AG04449 (cell line): ENCODE measurements around the gene RNGTT.

Source experiments
- CTCF ChIA-PET: fragments of 350-600 bp; formaldehyde crosslinking; extraction: SDS; loops from one replicate; lab custom pipeline; 2021; ENCODE audit warnings: antibody characterized with exemption; lab: Yijun Ruan, JAX
- POLR2A ChIA-PET: fragments of 400-600, 350-600 bp; formaldehyde crosslinking; extraction: SDS; loops from one replicate; lab custom pipeline; 2020; ENCODE audit warnings: antibody characterized with exemption, inconsistent platforms; lab: Yijun Ruan, JAX
- DNase-seq: peaks from one replicate; pipeline ENCODE4 v3.0.0-alpha.2; 2010; ENCODE audit warnings: low read depth, low spot score
- H3K4me3 ChIP-seq: 2 replicates; pipeline ENCODE4 v1.5.1; 2011; ENCODE audit warnings: low read depth, mild to moderate bottlenecking, control low read depth, low read length
- TF ChIP-seq, protein P1 (sequence below): IDR thresholded peaks from one replicate; pipeline ENCODE4 v1.5.1; 2011; ENCODE audit warnings: mild to moderate bottlenecking, moderate library complexity, low read length, control low read depth, inconsistent platforms; ENCODE audit not compliant: insufficient read depth; ENCODE audit errors: missing control alignments

The RNGTT gene

DNA sequence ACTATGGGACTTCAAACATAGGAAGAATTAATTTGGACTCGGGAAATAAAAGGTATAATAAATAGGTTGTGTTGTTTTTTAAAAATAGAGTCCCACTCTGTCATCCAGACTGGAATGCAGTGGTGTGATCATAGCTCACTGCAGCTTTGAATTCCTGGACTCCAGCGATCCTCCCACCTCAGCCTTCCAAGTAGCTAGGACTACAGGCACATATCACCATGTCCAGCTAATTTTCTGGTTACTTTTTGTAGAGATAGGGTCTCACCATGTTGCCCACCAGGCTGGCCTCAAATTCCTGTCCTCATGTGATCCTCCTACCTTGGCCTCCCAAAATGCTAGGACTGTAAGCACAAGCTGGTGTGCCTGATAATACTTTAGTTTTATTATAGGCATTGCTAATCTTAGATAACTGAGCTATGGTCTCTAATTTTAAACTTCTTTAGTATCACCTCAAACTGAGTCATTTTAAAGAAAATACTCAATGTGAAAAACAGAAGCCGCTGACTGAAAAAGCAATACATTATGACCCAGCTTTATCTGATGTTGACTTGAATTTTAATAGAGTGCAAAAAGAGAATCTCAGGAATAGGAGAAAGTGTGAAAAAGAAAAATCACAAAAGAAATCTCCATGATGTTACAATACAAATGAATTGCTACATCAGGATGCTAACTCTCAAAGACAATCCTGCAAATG is 251.0 kb downstream of the RNGTT start:
- H3K4me3 ChIP-seq: no peak overlapping the region
- TF ChIP-seq, protein P1, sequence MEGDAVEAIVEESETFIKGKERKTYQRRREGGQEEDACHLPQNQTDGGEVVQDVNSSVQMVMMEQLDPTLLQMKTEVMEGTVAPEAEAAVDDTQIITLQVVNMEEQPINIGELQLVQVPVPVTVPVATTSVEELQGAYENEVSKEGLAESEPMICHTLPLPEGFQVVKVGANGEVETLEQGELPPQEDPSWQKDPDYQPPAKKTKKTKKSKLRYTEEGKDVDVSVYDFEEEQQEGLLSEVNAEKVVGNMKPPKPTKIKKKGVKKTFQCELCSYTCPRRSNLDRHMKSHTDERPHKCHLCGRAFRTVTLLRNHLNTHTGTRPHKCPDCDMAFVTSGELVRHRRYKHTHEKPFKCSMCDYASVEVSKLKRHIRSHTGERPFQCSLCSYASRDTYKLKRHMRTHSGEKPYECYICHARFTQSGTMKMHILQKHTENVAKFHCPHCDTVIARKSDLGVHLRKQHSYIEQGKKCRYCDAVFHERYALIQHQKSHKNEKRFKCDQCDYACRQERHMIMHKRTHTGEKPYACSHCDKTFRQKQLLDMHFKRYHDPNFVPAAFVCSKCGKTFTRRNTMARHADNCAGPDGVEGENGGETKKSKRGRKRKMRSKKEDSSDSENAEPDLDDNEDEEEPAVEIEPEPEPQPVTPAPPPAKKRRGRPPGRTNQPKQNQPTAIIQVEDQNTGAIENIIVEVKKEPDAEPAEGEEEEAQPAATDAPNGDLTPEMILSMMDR: no peak
- DNase-seq: no peak
- ChIA-PET POLR2A (interaction anchor here (0.5 kb wide), 1 partner anchor 37 kb away, joined by 3 read pairs; no protein-coding TSS in a partner anchor), CTCF (no interaction called here)

DNA sequence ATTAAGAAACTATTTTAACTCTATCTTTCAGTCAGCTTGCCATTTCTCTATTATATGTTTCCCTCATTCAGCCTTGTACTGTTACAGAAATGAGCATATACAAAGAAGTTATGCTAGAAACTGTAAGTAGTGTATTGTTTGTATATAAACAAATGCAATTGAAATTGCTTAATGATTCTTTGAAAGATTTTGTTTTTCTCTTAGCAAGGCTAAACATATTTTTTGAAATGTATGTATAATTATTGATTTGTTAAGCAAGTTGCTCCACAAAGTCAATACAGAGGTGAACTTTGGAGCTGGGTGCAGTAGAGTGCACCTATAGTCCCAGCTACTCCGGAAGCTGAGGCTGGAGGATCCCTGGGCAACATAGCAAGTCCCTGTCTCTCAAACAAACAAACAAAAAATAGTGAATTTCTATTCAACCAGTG is 253.6 kb downstream of the RNGTT start:
- TF ChIP-seq, protein P1: no peak
- CTCF ChIA-PET: no interaction called here
- POLR2A ChIA-PET: no interaction called here
- no peak for DNase-seq
- H3K4me3 ChIP-seq: no peak overlapping the region

DNA sequence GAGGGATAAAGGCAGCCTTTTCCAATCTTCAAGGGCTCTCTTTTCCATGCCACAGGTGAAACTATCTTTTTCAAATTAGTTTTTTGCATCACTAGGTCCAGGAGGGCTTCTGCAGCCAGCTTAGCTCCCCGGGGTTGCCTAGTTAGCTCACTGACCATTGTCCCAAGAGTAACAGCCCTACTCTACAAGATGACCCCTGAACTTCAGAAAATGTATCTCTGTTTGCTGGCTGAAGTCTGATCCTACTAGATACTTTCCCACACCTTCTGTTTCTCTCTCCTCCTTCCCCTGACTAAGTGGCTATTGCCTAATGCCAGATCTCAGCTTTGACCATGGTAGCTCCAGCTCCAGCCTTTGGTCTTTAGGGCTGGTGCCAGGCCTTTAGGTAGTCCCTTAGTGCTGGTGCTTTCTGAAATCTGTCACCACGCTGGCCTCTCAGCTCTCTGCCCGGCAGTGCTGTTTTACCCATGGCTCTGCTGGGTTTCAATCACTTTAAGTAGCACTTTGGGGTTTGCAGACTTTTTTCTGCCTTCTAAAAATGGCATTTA is 255.1 kb downstream of the RNGTT start:
- TF ChIP-seq, protein P1: no peak
- ChIA-PET POLR2A (no interaction called here), CTCF (interaction anchor here (0.7 to 1.5 kb wide), 2 partner anchors 18 to 161 kb away, joined by 3 read pairs; no protein-coding TSS in a partner anchor)
- no peak overlapping the region for H3K4me3 ChIP-seq
- no peak for DNase-seq

DNA sequence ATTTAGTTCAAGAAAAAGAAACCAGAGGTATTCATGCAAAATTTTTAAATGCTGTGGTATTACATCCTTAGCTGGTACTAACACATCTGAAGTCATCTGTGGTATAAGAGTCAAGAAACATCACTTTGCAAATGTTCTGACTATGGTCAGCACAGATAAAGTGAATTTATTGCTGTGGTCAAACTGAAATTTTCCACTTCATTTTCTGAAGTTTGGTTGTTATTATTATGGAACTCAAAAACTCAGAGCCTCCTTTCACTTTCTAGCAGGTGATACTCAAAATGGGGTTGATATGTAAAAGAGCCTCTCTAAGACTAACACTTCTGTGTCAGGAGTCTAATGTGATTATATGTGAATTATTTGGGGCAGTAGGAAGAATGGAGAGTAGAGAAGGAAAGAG is 257.8 kb downstream of the RNGTT start:
- POLR2A ChIA-PET: no interaction called here
- CTCF ChIA-PET: no interaction called here
- no peak overlapping the region for H3K4me3 ChIP-seq
- TF ChIP-seq, protein P1: no peak
- no peak for DNase-seq

DNA sequence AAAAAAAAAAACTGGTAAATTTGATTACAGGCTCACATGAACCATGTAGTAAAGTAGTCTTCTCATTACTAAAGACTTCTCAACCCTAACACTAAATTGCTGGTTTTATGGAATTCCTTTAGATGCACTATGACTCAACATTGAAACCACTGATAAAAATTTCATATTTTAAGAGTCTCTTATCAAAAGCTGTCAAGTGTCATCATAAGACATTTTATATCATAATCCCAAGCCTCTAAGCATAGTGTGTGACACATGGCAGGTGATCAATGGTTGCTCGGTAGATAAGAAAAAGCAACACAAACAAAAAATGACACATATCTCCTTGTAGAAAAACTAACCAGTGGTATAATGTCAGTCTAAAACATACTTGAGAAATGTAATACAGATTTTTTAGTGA is 258.4 kb downstream of the RNGTT start:
- no peak overlapping the region for H3K4me3 ChIP-seq
- no peak for DNase-seq
- ChIA-PET POLR2A (no interaction called here), CTCF (no interaction called here)
- TF ChIP-seq, protein P1: no peak

DNA sequence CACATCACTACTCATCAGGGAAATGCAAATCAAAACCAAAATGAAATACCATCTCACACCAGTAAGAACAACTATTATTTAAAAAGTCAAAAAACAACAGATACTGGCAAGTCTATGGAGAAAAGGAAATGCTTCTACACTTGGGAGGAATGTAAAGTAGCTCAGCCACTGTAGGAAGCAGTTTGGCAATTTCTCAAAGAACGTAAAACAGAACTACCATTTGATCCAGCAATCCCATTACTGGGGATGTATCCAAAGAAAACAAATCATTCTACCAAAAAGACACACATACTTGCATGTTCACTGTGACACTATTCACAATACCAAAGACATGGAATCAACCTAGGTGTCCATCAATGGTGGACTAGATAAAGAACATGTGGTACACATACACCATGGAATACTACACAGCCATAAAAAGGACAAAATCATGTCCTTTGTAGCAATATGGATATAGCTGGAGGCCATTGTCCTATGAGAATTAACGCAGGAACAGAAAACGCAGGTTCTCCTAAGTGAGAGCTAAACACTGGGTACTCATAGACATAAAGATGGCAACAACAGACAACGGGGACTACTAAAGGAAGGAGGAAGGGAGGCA is 260.4 kb downstream of the RNGTT start:
- peak; percentile 12 for DNase-seq
- POLR2A ChIA-PET: no interaction called here
- CTCF ChIA-PET: no interaction called here
- TF ChIP-seq, protein P1: no peak
- no peak overlapping the region for H3K4me3 ChIP-seq
